CD14-positive monocyte (primary cell): ENCODE results near the gene RARS2. TPM values are rescaled to one million over a fixed set of nuclear protein-coding genes. Genes with fewer than 3 reads are reported as not detected.
A peak's percentile ranks its signal among the peaks of the same experiment; 100 is the strongest.

ENCODE experiments used
- DNase-seq, 3 donors: peaks; one replicate each; pipeline ENCODE4 v3.0.0-alpha.2; 2011 to 2022
- H2AFZ ChIP-seq: 2 replicates; pipeline ENCODE4 v1.6.0; 2012; ENCODE audit warnings: mild to moderate bottlenecking, low read depth, low read length, inconsistent platforms; ENCODE audit not compliant: insufficient read depth, poor library complexity, severe bottlenecking
- H3K27ac ChIP-seq, 2 donors: 1 replicate in 1 of 2; 2 replicates in 1 of 2; pipeline ENCODE4 v1.5.1; 2012 to 2013; ENCODE audit warnings: low read length in 2 of 2, control low read depth in 1 of 2, inconsistent platforms in 1 of 2, low read depth in 1 of 2, mild to moderate bottlenecking in 1 of 2
- H3K27me3 ChIP-seq, 2 donors: one replicate each; pipeline versions ENCODE4 v1.6.0 to v1.6.1; 2011 to 2013; ENCODE audit warnings: low read length in 2 of 2; ENCODE audit not compliant: control insufficient read depth in 2 of 2, insufficient read depth in 2 of 2
- H3K36me3 ChIP-seq, 2 donors: replicated peaks in 1 of 2; 1 replicate in 1 of 2; 2 replicates in 1 of 2; pipeline versions ENCODE4 v1.5.1 to v1.6.1; 2012 to 2013; ENCODE audit warnings: low read length in 2 of 2, control low read depth in 1 of 2, inconsistent platforms in 1 of 2, mild to moderate bottlenecking in 1 of 2; ENCODE audit not compliant: insufficient read depth in 2 of 2, control insufficient read depth in 1 of 2
- H3K4me1 ChIP-seq, 2 donors: 1 replicate in 1 of 2; 2 replicates in 1 of 2; pipeline versions ENCODE4 v1.5.1 to v1.6.1; 2012 to 2013; ENCODE audit warnings: low read length in 2 of 2, control low read depth in 1 of 2, inconsistent platforms in 1 of 2, mild to moderate bottlenecking in 1 of 2, moderate library complexity in 1 of 2; ENCODE audit not compliant: insufficient read depth in 2 of 2, control insufficient read depth in 1 of 2
- H3K4me2 ChIP-seq: replicated peaks from 2 replicates; pipeline ENCODE3; 2012; ENCODE audit warnings: low read length, moderate library complexity, mild to moderate bottlenecking; ENCODE audit not compliant: poor library complexity, severe bottlenecking; ENCODE audit errors: extremely low read depth
- H3K4me3 ChIP-seq, 3 experiments: fragments of 200-600 bp in 1 of 3; sonication (generic) in 1 of 3; replicated peaks in 1 of 3; 1 replicate in 2 of 3; 2 replicates in 1 of 3; pipeline ENCODE4 v1.5.1; 2011 to 2013; ENCODE audit warnings: low read length in 3 of 3, mild to moderate bottlenecking in 3 of 3, control low read depth in 2 of 3, low read depth in 2 of 3, inconsistent platforms in 1 of 3, moderate library complexity in 1 of 3
- H3K79me2 ChIP-seq: 2 replicates; pipeline ENCODE4 v1.6.0; 2012; ENCODE audit warnings: mild to moderate bottlenecking, control low read depth, inconsistent platforms, low read length, moderate library complexity; ENCODE audit not compliant: insufficient read depth
- H3K9ac ChIP-seq: 2 replicates; pipeline ENCODE4 v1.6.0; 2017; ENCODE audit warnings: low read length, mild to moderate bottlenecking; ENCODE audit not compliant: insufficient read depth, poor library complexity, severe bottlenecking
- H3K9me3 ChIP-seq, 2 donors: replicated peaks in 1 of 2; 1 replicate in 1 of 2; 2 replicates in 1 of 2; pipeline versions ENCODE4 v1.5.1 to v1.6.1; 2012 to 2013; ENCODE audit warnings: low read length in 2 of 2, control low read depth in 1 of 2; ENCODE audit not compliant: control insufficient read depth in 1 of 2, insufficient read depth in 1 of 2
- H4K20me1 ChIP-seq: 2 replicates; pipeline ENCODE4 v1.6.0; 2012; ENCODE audit warnings: mild to moderate bottlenecking, low read length, control low read depth, moderate library complexity; ENCODE audit not compliant: insufficient read depth
- H3K27ac Mint-ChIP-seq, 7 donors: one replicate each; pipeline ENCODE4 v1.8.0; 2020; ENCODE audit warnings: mild to moderate bottlenecking in 7 of 7, mixed read lengths in 7 of 7, moderate library complexity in 6 of 7, inconsistent platforms in 2 of 7
- H3K27me3 Mint-ChIP-seq, 3 donors: one replicate each; pipeline ENCODE4 v1.8.0; 2021 to 2022; ENCODE audit warnings: low read depth in 3 of 3, mild to moderate bottlenecking in 3 of 3, mixed read lengths in 3 of 3, moderate library complexity in 3 of 3, inconsistent platforms in 1 of 3
- H3K36me3 Mint-ChIP-seq, 2 donors: one replicate each; pipeline ENCODE4 v1.8.0; 2020; ENCODE audit warnings: mixed read lengths in 2 of 2, inconsistent platforms in 1 of 2, mild to moderate bottlenecking in 1 of 2
- H3K4me1 Mint-ChIP-seq: one replicate; pipeline ENCODE4 v1.8.0; 2020; ENCODE audit warnings: mild to moderate bottlenecking, mixed read lengths
- H3K4me3 Mint-ChIP-seq, 2 donors: one replicate each; pipeline ENCODE4 v1.8.0; 2020; ENCODE audit warnings: mild to moderate bottlenecking in 2 of 2, mixed read lengths in 2 of 2, moderate library complexity in 1 of 2
- H3K9me3 Mint-ChIP-seq, 7 donors: one replicate each; pipeline ENCODE4 v1.8.0; 2020 to 2022; ENCODE audit warnings: mixed read lengths in 7 of 7, mild to moderate bottlenecking in 6 of 7, moderate library complexity in 6 of 7, inconsistent platforms in 2 of 7
- WGBS: methylation state at CpG from one replicate; pipeline ENCODE4 v1.1.5; 2013; ENCODE audit warnings: missing lambda C conversion rate; ENCODE audit not compliant: insufficient coverage; 5-methylcytosine and 5-hydroxymethylcytosine counted together
- intact Hi-C, 2 donors: fragments of 100-400 bp; cut with micrococcal nuclease; formaldehyde crosslinking; loops; one replicate each; pipeline versions ENCODE4 v1.15.0 to v1.15.1; 2023
- polyA plus RNA-seq, 3 donors: library from polyadenylated mRNA; depleted of rRNA in 1 of 3; unstranded in 2 of 3; stranded (reverse) in 1 of 3; fragments of 300-500 nt in 2 of 3; fragments of >200 nt in 1 of 3; fragmentation: Illumina TruSeq in 2 of 3; gene quantifications; 1 replicate in 2 of 3; 2 replicates in 1 of 3; pipeline ENCODE4 v1.2.3, GENCODE V29; 2012 to 2021
- TF ChIP-seq, protein P1 (sequence below): fragments of 200-600 bp; IDR thresholded peaks from one replicate; pipeline ENCODE4 v1.8.0; 2022; ENCODE audit warnings: antibody characterized with exemption, mild to moderate bottlenecking

The RARS2 gene
- polyA plus RNA-seq, 3 donors, result 8.6 to 33.0 (median 27.3) TPM

DNA sequence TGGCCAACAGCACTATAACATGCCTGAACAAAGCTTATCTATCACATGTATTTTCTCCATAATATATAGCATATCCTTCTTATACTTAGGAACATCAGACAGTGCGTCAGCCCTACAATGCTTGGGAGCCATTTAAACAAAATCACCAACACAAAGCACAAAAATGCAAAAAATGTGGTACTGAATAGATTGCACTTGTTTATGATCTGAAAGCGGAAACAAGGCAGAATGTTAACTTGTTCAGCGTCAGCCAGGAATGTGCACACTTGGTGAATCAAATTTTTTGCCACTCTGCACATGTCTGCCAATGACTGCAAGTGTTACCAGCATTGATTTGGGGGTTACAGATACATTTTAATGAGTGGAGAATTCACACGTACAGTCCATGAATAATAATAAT is 102.2 kb downstream of the RARS2 start:
- Histone ChIP-seq H3K27me3 (no peaks in the 10 kb centered on the region), H3K4me3 (no peak overlapping the region), H3K4me2 (no peak overlapping the region), H2AFZ (no peak overlapping the region), H3K27ac (no peak overlapping the region), H3K9ac (no peak overlapping the region), H3K9me3 (no peaks in the 10 kb centered on the region), H4K20me1 (peaks cover 54% of the 10 kb centered on the region), H3K4me1 (peaks cover 13 to 18% of the 10 kb centered on the region in 2 donors), H3K79me2 (peaks cover 63% of the 10 kb centered on the region), H3K36me3 (peaks cover 8 to 77% of the 10 kb centered on the region in 2 donors)
- intact Hi-C loops, result no loop called here
- DNase-seq, result no peak
- H3K36me3 Mint-ChIP-seq, result peaks cover 30 to 63% of the 10 kb centered on the region in 2 donors
- no peak overlapping the region for H3K4me3 Mint-ChIP-seq
- H3K27me3 Mint-ChIP-seq, result no peaks in the 10 kb centered on the region
- 100% methylated on average over 2 of the region's 4 CpGs for WGBS
- no peak overlapping the region for H3K27ac Mint-ChIP-seq
- H3K4me1 Mint-ChIP-seq, result peaks cover 30% of the 10 kb centered on the region
- H3K9me3 Mint-ChIP-seq, result peaks cover 0 to 3% (median 3%) of the 10 kb centered on the region in 7 donors
- TF ChIP-seq, protein P1, sequence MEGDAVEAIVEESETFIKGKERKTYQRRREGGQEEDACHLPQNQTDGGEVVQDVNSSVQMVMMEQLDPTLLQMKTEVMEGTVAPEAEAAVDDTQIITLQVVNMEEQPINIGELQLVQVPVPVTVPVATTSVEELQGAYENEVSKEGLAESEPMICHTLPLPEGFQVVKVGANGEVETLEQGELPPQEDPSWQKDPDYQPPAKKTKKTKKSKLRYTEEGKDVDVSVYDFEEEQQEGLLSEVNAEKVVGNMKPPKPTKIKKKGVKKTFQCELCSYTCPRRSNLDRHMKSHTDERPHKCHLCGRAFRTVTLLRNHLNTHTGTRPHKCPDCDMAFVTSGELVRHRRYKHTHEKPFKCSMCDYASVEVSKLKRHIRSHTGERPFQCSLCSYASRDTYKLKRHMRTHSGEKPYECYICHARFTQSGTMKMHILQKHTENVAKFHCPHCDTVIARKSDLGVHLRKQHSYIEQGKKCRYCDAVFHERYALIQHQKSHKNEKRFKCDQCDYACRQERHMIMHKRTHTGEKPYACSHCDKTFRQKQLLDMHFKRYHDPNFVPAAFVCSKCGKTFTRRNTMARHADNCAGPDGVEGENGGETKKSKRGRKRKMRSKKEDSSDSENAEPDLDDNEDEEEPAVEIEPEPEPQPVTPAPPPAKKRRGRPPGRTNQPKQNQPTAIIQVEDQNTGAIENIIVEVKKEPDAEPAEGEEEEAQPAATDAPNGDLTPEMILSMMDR, result no peak

DNA sequence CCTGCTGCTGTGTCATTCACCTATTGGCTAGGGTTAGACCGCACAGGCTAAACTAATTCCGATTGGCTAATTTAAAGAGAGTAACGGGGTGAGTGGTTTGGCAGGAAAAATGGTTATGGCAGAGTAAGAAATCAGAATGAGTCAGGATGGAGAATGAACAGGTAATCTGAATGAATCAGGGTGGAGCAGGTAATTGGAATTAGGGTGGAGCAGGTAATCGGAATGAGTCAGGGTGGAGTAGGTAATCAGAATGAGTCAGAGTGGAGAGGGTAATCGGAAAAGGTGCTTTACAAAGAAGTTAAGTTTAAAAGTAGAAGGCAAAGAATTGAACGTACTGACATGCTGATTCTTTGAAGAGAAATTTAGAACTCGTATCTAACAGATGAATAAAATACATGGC is 105.3 kb downstream of the RARS2 start:
- peaks cover 0 to 59% of the 10 kb centered on the region in 2 donors for H3K36me3 ChIP-seq

More for the DNA sequence above, 105.3 kb downstream of the RARS2 start:
- H3K4me2 ChIP-seq, result no peak overlapping the region
- Mint-ChIP-seq H3K9me3 (peaks cover 0 to 3% (median 3%) of the 10 kb centered on the region in 7 donors), H3K4me3 (no peak overlapping the region), H3K36me3 (peaks cover 30 to 51% of the 10 kb centered on the region in 2 donors), H3K4me1 (peaks cover 50% of the 10 kb centered on the region), H3K27ac (peak overlapping the region in 2 of 7 donors; percentile 17 to 25), H3K27me3 (no peaks in the 10 kb centered on the region)
- no peaks in the 10 kb centered on the region for H3K9me3 ChIP-seq
- H3K27ac ChIP-seq, result peak overlapping the region in 1 of 2 donors; percentile 84
- no peak overlapping the region for H2AFZ ChIP-seq
- H3K27me3 ChIP-seq, result no peaks in the 10 kb centered on the region
- H3K79me2 ChIP-seq, result peaks cover 82% of the 10 kb centered on the region
- H3K4me3 ChIP-seq, result no peak overlapping the region
- H4K20me1 ChIP-seq, result peaks cover 32% of the 10 kb centered on the region
- WGBS, result 93% methylated on average over 7 of the region's 7 CpGs
- TF ChIP-seq, protein P1, result no peak
- no peak for DNase-seq
- no peak overlapping the region for H3K9ac ChIP-seq
- H3K4me1 ChIP-seq, result peaks cover 24 to 38% of the 10 kb centered on the region in 2 donors
- intact Hi-C loops, result no loop called here
